Lung (tissue), 16 donors: ENCODE measurements around the gene PLIN1. TPM values are rescaled to one million over a fixed set of nuclear protein-coding genes. Genes with fewer than 3 reads are reported as not detected.

Source experiments
- ATAC-seq: fragments of 200-7000 bp; cut with Tn5 transposase; one replicate; pipeline ENCODE4 v1.9.1; 2020; ENCODE audit warnings: moderate number of reproducible peaks; ENCODE audit not compliant: insufficient read depth, low FRiP score
- DNase-seq, 3 donors: peaks; one replicate each; pipeline ENCODE4 v3.0.0-alpha.2; 2013 to 2017
- H3K27ac ChIP-seq, 2 donors: one replicate each; pipeline ENCODE4 v1.5.1; 2013; ENCODE audit warnings: mild to moderate bottlenecking in 2 of 2, moderate library complexity in 2 of 2, control low read depth in 1 of 2, inconsistent platforms in 1 of 2, low read depth in 1 of 2, low read length in 1 of 2
- H3K27me3 ChIP-seq, 3 donors: one replicate each; pipeline ENCODE4 v1.5.1; 2013; ENCODE audit warnings: low read length in 2 of 3; ENCODE audit not compliant: control insufficient read depth in 3 of 3, insufficient read depth in 3 of 3
- H3K36me3 ChIP-seq, 4 donors: one replicate each; pipeline ENCODE4 v1.5.1; 2013; ENCODE audit warnings: low read length in 4 of 4, mild to moderate bottlenecking in 1 of 4, moderate library complexity in 1 of 4; ENCODE audit not compliant: control insufficient read depth in 4 of 4, insufficient read depth in 4 of 4
- H3K4me1 ChIP-seq, 5 donors: one replicate each; pipeline ENCODE4 v1.5.1; 2013; ENCODE audit warnings: low read length in 5 of 5, mild to moderate bottlenecking in 2 of 5, moderate library complexity in 1 of 5; ENCODE audit not compliant: control insufficient read depth in 5 of 5, insufficient read depth in 5 of 5
- H3K4me3 ChIP-seq: one replicate; pipeline ENCODE4 v1.5.1; 2013; ENCODE audit warnings: mild to moderate bottlenecking, control low read depth, moderate library complexity
- H3K9ac ChIP-seq, 2 donors: one replicate each; pipeline ENCODE4 v1.5.1; 2013; ENCODE audit warnings: low read length in 2 of 2, control low read depth in 1 of 2; ENCODE audit not compliant: insufficient read depth in 1 of 2
- H3K9me3 ChIP-seq, 4 donors: one replicate each; pipeline ENCODE4 v1.5.1; 2013; ENCODE audit warnings: low read length in 3 of 4, mild to moderate bottlenecking in 1 of 4, moderate library complexity in 1 of 4; ENCODE audit not compliant: control insufficient read depth in 4 of 4, insufficient read depth in 3 of 4
- CTCF ChIP-seq: IDR thresholded peaks from 2 replicates; pipeline ENCODE4 v1.5.1; 2012; ENCODE audit warnings: mild to moderate bottlenecking; ENCODE audit errors: control extremely low read depth, extremely low read depth
- WGBS, 2 donors: extraction: QIAGEN DNeasy Blood & Tissue Kit; methylation state at CpG; one replicate each; pipeline ENCODE4 v1.1.7; 2013; 5-methylcytosine and 5-hydroxymethylcytosine counted together
- long read RNA-seq, 5 donors: transcript quantifications; one replicate each; lab custom pipeline, GENCODE V29; 2026
- polyA plus RNA-seq, 2 donors: library from polyadenylated mRNA; stranded (reverse); fragments of 200-250 nt; gene quantifications; one replicate each; pipeline ENCODE4 v1.2.1, GENCODE V29; 2013
- total RNA-seq, 2 donors: library from RNA; depleted of rRNA in 1 of 2; stranded (reverse); fragments of >200 nt in 1 of 2; gene quantifications; one replicate each; pipeline ENCODE4 v1.2.1, GENCODE V29; 2014 to 2021
- donor health status: control.
- donor health status: control.
- donor health status: Bipolar disorder and iron deficiency.
- donor health status: healthy.
- donor health status: DM: yes; HTN: yes; CAD: no.

Gene PLIN1
- under 1 TPM; 0.43 to 0.55 TPM for total RNA-seq
- polyA plus RNA-seq, result under 1 TPM; 0.21 to 0.47 TPM
- long read RNA-seq, donor 1, result 0 reads
- long read RNA-seq, donor 2, result 0 reads
- long read RNA-seq, donor 3, result 0 reads
- long read RNA-seq, donor 4, result 0 reads
- long read RNA-seq, donor 5, result 0 reads

GRCh38 chr15:89679212-89679611 is at the start of gene PLIN1:
Gene PLIN1, minus strand, starts transcription at chr15:89679367. Its CDS starts 1,878 bp downstream, at chr15:89677489.
- Histone ChIP-seq H3K27me3 (no peaks in the 10 kb centered on the region), H3K9me3 (no peaks in the 10 kb centered on the region), H3K4me3 (no peak within 1 kb of the TSS), H3K27ac (peak within 1 kb of the TSS; percentile 46 to 51), H3K9ac (no peak within 1 kb of the TSS), H3K4me1 (peaks cover 0 to 11% (median 9%) of the 10 kb centered on the region in 5 donors), H3K36me3 (peaks cover 0 to 4% (median under 1%) of the 10 kb centered on the region in 4 donors)
- DNase-seq (no peak), ATAC-seq (no peak)
- 97 to 98% methylated on average over 2 of the region's 2 CpGs for WGBS, 2 donors
- TF ChIP-seq CTCF, result no peak

- no peaks in the 10 kb centered on the region for H3K36me3 ChIP-seq
- no peaks in the 10 kb centered on the region for H3K27me3 ChIP-seq
- DNase-seq (no peak), ATAC-seq (no peak)
- TF ChIP-seq CTCF, result no peak
- H3K9me3 ChIP-seq, result peaks cover 0 to 5% (median 0%) of the 10 kb centered on the region in 4 donors
- no peak overlapping the region for H3K9ac ChIP-seq
- H3K27ac ChIP-seq, result no peak overlapping the region
- H3K4me1 ChIP-seq, result no peaks in the 10 kb centered on the region
- 35 to 63% methylated on average over 2 of the region's 2 CpGs for WGBS, 2 donors
- no peak overlapping the region for H3K4me3 ChIP-seq
Measured at GRCh38 chr15:89728254-89728653, 49.1 kb upstream of the PLIN1 start.

- DNase-seq (no peak), ATAC-seq (no peak)
- Histone ChIP-seq H3K36me3 (no peaks in the 10 kb centered on the region), H3K4me3 (no peak overlapping the region), H3K27me3 (no peaks in the 10 kb centered on the region), H3K9me3 (peaks cover 0 to 5% (median 2%) of the 10 kb centered on the region in 4 donors), H3K27ac (no peak overlapping the region), H3K9ac (no peak overlapping the region), H3K4me1 (no peaks in the 10 kb centered on the region)
- TF ChIP-seq CTCF, result no peak
- 91 to 96% methylated on average over 1 of the region's 1 CpG for WGBS, 2 donors
Measured at GRCh38 chr15:89725064-89725463, 45.9 kb upstream of the PLIN1 start.

- ATAC-seq, result no peak
- H3K4me1 ChIP-seq, result no peaks in the 10 kb centered on the region
- no peaks in the 10 kb centered on the region for H3K36me3 ChIP-seq
- no peak for DNase-seq
- no peak overlapping the region for H3K9ac ChIP-seq
- no peak overlapping the region for H3K4me3 ChIP-seq
- H3K9me3 ChIP-seq, result peaks cover 0 to 5% (median 2%) of the 10 kb centered on the region in 4 donors
- H3K27ac ChIP-seq, result no peak overlapping the region
- H3K27me3 ChIP-seq, result no peaks in the 10 kb centered on the region
- WGBS, 2 donors, result 93 to 100% methylated on average over 1 of the region's 1 CpG
- no peak for TF ChIP-seq CTCF
Measured at GRCh38 chr15:89724621-89725020, 45.5 kb upstream of the PLIN1 start.
